GM06990 (cell line): ENCODE data around the gene GRIN3A.

Experiments used
- DNase-seq: peaks from one replicate; pipeline ENCODE4 v3.0.0-alpha.2; 2011; ENCODE audit not compliant: insufficient read length; ENCODE audit errors: extremely low read depth
- H3K27me3 ChIP-seq: replicated peaks from 2 replicates; pipeline ENCODE4 v1.6.0; 2011; ENCODE audit warnings: low read length; ENCODE audit not compliant: control insufficient read depth, insufficient read depth
- H3K36me3 ChIP-seq: 2 replicates; pipeline ENCODE4 v1.5.1; 2011; ENCODE audit warnings: low read length; ENCODE audit not compliant: control insufficient read depth, insufficient read depth
- H3K4me3 ChIP-seq: replicated peaks from 2 replicates; pipeline ENCODE4 v1.5.1; 2011; ENCODE audit warnings: low read depth, mild to moderate bottlenecking, control low read depth, low read length
- TF ChIP-seq, protein P1 (sequence below): IDR thresholded peaks from 2 replicates; pipeline ENCODE4 v1.5.1; 2011; ENCODE audit warnings: low read length, control low read depth, mild to moderate bottlenecking, inconsistent platforms; ENCODE audit not compliant: insufficient read depth, poor library complexity, severe bottlenecking

GRIN3A gene

DNA sequence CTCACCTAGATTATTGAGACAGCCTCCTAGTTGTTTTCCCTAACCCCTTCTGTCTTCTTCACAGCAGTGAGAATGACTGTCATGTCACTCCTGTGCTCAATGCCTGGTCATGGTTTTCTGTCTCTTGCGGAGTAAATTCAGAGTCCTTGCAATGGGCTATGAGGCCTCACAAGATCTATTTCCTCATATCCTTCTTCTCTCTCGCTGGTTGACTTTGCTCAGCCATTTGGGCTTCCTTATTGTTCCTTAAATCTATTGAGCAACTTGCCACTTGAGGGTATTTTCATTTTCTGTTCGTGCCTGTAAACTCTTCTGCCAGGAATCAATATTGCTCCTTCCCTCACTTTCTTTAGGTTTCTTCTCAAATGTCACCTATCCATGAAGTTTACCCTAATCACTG is 152.7 kb downstream of the GRIN3A start:
- Histone ChIP-seq H3K36me3 (no peaks in the 10 kb centered on the region), H3K27me3 (no peaks in the 10 kb centered on the region), H3K4me3 (no peak overlapping the region)
- no peak for DNase-seq
- TF ChIP-seq, protein P1, sequence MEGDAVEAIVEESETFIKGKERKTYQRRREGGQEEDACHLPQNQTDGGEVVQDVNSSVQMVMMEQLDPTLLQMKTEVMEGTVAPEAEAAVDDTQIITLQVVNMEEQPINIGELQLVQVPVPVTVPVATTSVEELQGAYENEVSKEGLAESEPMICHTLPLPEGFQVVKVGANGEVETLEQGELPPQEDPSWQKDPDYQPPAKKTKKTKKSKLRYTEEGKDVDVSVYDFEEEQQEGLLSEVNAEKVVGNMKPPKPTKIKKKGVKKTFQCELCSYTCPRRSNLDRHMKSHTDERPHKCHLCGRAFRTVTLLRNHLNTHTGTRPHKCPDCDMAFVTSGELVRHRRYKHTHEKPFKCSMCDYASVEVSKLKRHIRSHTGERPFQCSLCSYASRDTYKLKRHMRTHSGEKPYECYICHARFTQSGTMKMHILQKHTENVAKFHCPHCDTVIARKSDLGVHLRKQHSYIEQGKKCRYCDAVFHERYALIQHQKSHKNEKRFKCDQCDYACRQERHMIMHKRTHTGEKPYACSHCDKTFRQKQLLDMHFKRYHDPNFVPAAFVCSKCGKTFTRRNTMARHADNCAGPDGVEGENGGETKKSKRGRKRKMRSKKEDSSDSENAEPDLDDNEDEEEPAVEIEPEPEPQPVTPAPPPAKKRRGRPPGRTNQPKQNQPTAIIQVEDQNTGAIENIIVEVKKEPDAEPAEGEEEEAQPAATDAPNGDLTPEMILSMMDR: no peak

GRCh38 chr9:101582553-101582952 is 155.9 kb downstream of the GRIN3A start:
- DNase-seq: no peak
- Histone ChIP-seq H3K27me3 (no peaks in the 10 kb centered on the region), H3K36me3 (no peaks in the 10 kb centered on the region), H3K4me3 (no peak overlapping the region)
- TF ChIP-seq, protein P1: no peak

GRCh38 chr9:101579711-101580545 is 158.5 kb downstream of the GRIN3A start:
- H3K4me3 ChIP-seq: no peak overlapping the region
- no peaks in the 10 kb centered on the region for H3K36me3 ChIP-seq
- no peaks in the 10 kb centered on the region for H3K27me3 ChIP-seq
- TF ChIP-seq, protein P1: no peak
- no peak for DNase-seq

- DNase-seq: no peak
- Histone ChIP-seq H3K4me3 (no peak overlapping the region), H3K27me3 (no peaks in the 10 kb centered on the region), H3K36me3 (no peaks in the 10 kb centered on the region)
- TF ChIP-seq, protein P1: no peak
Observed at GRCh38 chr9:101578378-101578777, 160.1 kb downstream of the GRIN3A start.

- Histone ChIP-seq H3K4me3 (no peak overlapping the region), H3K36me3 (0 out of 2 replicates have a peak, but pooled peaks cover 1% of the 10 kb centered on the region), H3K27me3 (no peaks in the 10 kb centered on the region)
- DNase-seq: no peak
- TF ChIP-seq, protein P1: no peak
Observed at GRCh38 chr9:101574731-101575333, 163.6 kb downstream of the GRIN3A start.

DNA sequence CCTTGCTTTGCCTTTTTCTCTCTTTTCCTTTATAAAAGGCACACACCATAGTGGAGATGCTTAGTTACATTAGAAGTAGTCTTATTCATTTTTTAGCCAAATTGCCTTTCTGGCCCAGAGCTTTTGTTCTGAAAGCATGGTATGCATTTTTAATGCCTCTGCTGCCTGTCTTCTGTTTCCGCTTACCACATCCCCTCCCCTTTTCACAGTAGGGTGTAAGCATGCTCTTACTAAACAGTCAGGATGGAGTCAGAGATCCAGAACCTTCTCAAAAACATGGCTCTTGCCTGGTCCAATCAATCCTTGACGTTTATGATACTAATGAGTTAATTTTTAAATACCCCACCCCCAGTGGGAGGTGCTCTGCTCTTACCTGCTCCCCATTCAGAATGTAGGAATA is 166.1 kb downstream of the GRIN3A start:
- Histone ChIP-seq H3K4me3 (no peak overlapping the region), H3K27me3 (no peaks in the 10 kb centered on the region), H3K36me3 (peaks cover 1% of the 10 kb centered on the region; the same call in 1 of the 2 replicates)
- DNase-seq: no peak
- TF ChIP-seq, protein P1: no peak
